H1 (cell line): ENCODE data around the gene SERPINF2. TPM values are rescaled to one million over a fixed set of nuclear protein-coding genes. Genes with fewer than 3 reads are reported as not detected.

Experiments
- CHD7 ChIP-seq: fragments of 300-600 bp; sonication (generic); IDR thresholded peaks from 2 replicates; pipeline ENCODE4 v1.7.1; 2012; ENCODE audit warnings: low read length, moderate library complexity, mild to moderate bottlenecking, inconsistent platforms; ENCODE audit not compliant: insufficient replicate concordance
- KDM1A ChIP-seq: fragments of 200-600, 300-600 bp; sonication (generic); IDR thresholded peaks from 2 replicates; pipeline ENCODE4 v1.7.1; 2016; ENCODE audit warnings: mild to moderate bottlenecking, low read length, borderline replicate concordance
- NRF1 ChIP-seq: IDR thresholded peaks from 2 replicates; pipeline ENCODE4 v1.6.1; 2011; ENCODE audit warnings: mild to moderate bottlenecking, low read depth, low read length, improper control_type of control experiment
- RXRA ChIP-seq: IDR thresholded peaks from 2 replicates; pipeline ENCODE4 v1.6.1; 2011; ENCODE audit warnings: low read depth, mild to moderate bottlenecking, low read length, moderate library complexity; ENCODE audit not compliant: insufficient read depth
- SIN3A ChIP-seq, 2 experiments: IDR thresholded peaks in 1 of 2; conservative IDR thresholded peaks in 1 of 2; 2 replicates each; pipeline ENCODE4 v1.6.1; 2011 to 2012; ENCODE audit warnings: low read length in 2 of 2, improper control_type of control experiment in 1 of 2, low read depth in 1 of 2, mild to moderate bottlenecking in 1 of 2
- polyA plus RNA-seq, 7 experiments: library from polyadenylated mRNA; depleted of rRNA in 3 of 7; stranded (reverse) in 5 of 7; unstranded in 2 of 7; fragments of >200 nt in 5 of 7; fragments of 200-250 nt in 2 of 7; gene quantifications; 1 replicate in 5 of 7; 2 replicates in 1 of 7; 4 replicates in 1 of 7; pipeline versions ENCODE4 v1.2.1 to v1.2.3, GENCODE V29; 2011 to 2013; ENCODE audit warnings: missing spikeins in 2 of 7, mixed read lengths in 2 of 7
- total RNA-seq: library from RNA; stranded (reverse); fragmentation: NEBNext Ultra II Directional; extraction: Animal tissue kit (Norgen Biotek cat#: 25700); gene quantifications from 2 replicates; pipeline ENCODE4 v1.2.1, GENCODE V29; 2021

Gene SERPINF2
- total and polyA plus RNA-seq, 2 of the 8 experiments (the other 6 are each of a cell fraction or from before 2014, with no cell fraction given), result 1.8 to 3.2 TPM

- TF ChIP-seq CHD7 (no peak), NRF1 (no peak), KDM1A (no peak), SIN3A (conservative IDR thresholded peaks at IDR 0.05 in 1 of 2, IDR thresholded peaks at IDR 0.05 in 1 of 2; ENCODE audit: low read depth in 1 of 2, low read length in 2 of 2) (no peak), RXRA (no peak)
Measured at GRCh38 chr17:1712271-1712670, 30.4 kb upstream of the SERPINF2 start (continued).
